ENCODE measurements around the gene ST3GAL3.

DNA sequence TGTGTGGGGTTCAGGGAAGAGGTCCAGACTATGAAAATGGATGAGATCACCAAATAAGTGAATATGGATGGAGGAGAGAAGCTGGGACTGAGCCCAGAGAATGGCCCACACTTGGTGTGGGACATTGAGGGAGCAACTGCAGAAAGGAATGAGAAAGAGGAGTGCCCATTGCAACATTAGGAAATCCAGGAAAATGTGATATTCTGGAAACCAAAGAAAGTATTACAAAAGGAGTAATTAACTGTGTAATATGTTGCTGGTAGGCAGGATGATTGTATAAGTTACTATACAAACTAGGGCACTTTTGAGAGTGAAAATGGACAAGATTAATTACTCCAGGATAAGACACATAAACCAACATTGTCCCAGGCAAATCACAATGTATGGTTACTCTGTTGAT, 166.5 kb downstream of the ST3GAL3 start:
- TF ChIP-seq RAD21 (IDR thresholded peaks at IDR 0.05; ENCODE audit: low read length) (no peak), MXI1 (IDR thresholded peaks at IDR 0.05; ENCODE audit: low read depth, low read length) (no peak), POLR2AphosphoS5 (IDR thresholded peaks at IDR 0.05; ENCODE audit: low read depth, low read length) (no peak)
- TF ChIP-seq, protein P1, sequence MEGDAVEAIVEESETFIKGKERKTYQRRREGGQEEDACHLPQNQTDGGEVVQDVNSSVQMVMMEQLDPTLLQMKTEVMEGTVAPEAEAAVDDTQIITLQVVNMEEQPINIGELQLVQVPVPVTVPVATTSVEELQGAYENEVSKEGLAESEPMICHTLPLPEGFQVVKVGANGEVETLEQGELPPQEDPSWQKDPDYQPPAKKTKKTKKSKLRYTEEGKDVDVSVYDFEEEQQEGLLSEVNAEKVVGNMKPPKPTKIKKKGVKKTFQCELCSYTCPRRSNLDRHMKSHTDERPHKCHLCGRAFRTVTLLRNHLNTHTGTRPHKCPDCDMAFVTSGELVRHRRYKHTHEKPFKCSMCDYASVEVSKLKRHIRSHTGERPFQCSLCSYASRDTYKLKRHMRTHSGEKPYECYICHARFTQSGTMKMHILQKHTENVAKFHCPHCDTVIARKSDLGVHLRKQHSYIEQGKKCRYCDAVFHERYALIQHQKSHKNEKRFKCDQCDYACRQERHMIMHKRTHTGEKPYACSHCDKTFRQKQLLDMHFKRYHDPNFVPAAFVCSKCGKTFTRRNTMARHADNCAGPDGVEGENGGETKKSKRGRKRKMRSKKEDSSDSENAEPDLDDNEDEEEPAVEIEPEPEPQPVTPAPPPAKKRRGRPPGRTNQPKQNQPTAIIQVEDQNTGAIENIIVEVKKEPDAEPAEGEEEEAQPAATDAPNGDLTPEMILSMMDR (IDR thresholded peaks at IDR 0.05) = no peak
- TF ChIP-seq, protein P2, sequence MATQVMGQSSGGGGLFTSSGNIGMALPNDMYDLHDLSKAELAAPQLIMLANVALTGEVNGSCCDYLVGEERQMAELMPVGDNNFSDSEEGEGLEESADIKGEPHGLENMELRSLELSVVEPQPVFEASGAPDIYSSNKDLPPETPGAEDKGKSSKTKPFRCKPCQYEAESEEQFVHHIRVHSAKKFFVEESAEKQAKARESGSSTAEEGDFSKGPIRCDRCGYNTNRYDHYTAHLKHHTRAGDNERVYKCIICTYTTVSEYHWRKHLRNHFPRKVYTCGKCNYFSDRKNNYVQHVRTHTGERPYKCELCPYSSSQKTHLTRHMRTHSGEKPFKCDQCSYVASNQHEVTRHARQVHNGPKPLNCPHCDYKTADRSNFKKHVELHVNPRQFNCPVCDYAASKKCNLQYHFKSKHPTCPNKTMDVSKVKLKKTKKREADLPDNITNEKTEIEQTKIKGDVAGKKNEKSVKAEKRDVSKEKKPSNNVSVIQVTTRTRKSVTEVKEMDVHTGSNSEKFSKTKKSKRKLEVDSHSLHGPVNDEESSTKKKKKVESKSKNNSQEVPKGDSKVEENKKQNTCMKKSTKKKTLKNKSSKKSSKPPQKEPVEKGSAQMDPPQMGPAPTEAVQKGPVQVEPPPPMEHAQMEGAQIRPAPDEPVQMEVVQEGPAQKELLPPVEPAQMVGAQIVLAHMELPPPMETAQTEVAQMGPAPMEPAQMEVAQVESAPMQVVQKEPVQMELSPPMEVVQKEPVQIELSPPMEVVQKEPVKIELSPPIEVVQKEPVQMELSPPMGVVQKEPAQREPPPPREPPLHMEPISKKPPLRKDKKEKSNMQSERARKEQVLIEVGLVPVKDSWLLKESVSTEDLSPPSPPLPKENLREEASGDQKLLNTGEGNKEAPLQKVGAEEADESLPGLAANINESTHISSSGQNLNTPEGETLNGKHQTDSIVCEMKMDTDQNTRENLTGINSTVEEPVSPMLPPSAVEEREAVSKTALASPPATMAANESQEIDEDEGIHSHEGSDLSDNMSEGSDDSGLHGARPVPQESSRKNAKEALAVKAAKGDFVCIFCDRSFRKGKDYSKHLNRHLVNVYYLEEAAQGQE (IDR thresholded peaks at IDR 0.05; ENCODE audit: low read depth, low read length) = no peak

Data from SK-N-SH (cell line).